Neural cell (in vitro differentiated cells): Measurements from ENCODE around the gene SLC25A40.

Experiments used
- CTCF ChIP-seq: fragments of 450-650 bp; IDR thresholded peaks from 2 replicates; pipeline ENCODE4 v1.5.1; 2014; ENCODE audit warnings: antibody characterized with exemption, mild to moderate bottlenecking, moderate library complexity; ENCODE audit not compliant: poor library complexity, severe bottlenecking
- EP300 ChIP-seq: fragments of 450-650 bp; conservative IDR thresholded peaks from 2 replicates; pipeline ENCODE4 v1.6.1; 2014; ENCODE audit warnings: antibody characterized with exemption, mild to moderate bottlenecking, moderate library complexity; ENCODE audit not compliant: poor library complexity, severe bottlenecking
- EZH2 ChIP-seq: fragments of 200-600, 300-800 bp; shearing (Covaris generic), sonication (generic); IDR thresholded peaks from 2 replicates; pipeline ENCODE4 v1.6.1; 2014; ENCODE audit warnings: antibody characterized with exemption, low read length, borderline replicate concordance, mild to moderate bottlenecking; ENCODE audit not compliant: insufficient read depth, poor library complexity, severe bottlenecking
- MXI1 ChIP-seq: fragments of 450-650 bp; conservative IDR thresholded peaks from 2 replicates; pipeline ENCODE4 v1.6.1; 2014; ENCODE audit warnings: antibody characterized with exemption, mild to moderate bottlenecking; ENCODE audit not compliant: poor library complexity, severe bottlenecking
- POLR2AphosphoS5 ChIP-seq: IDR thresholded peaks from 2 replicates; pipeline ENCODE4 v1.6.1; 2012
- RAD21 ChIP-seq: fragments of 450-650 bp; conservative IDR thresholded peaks from 2 replicates; pipeline ENCODE4 v1.6.1; 2014; ENCODE audit warnings: antibody characterized with exemption, mild to moderate bottlenecking, moderate library complexity
- REST ChIP-seq: IDR thresholded peaks from 2 replicates; pipeline ENCODE4 v1.6.1; 2012; ENCODE audit warnings: borderline replicate concordance
- SMC3 ChIP-seq: fragments of 450-650 bp; conservative IDR thresholded peaks from 2 replicates; pipeline ENCODE4 v1.6.1; 2014; ENCODE audit warnings: antibody characterized with exemption, mild to moderate bottlenecking, moderate library complexity; ENCODE audit not compliant: poor library complexity
- TAF1 ChIP-seq: IDR thresholded peaks from 2 replicates; pipeline ENCODE4 v1.6.1; 2012; ENCODE audit warnings: low read depth

GRCh38 chr7:87920578-87920977, 44.4 kb upstream of the SLC25A40 start:
- TF ChIP-seq CTCF (no peak), EP300 (no peak), POLR2AphosphoS5 (no peak), TAF1 (no peak), EZH2 (no peak), RAD21 (no peak), REST (no peak), SMC3 (no peak), MXI1 (no peak)
